Vagina (tissue), 2 donors: ENCODE measurements around the gene TPX2. TPM values are rescaled to one million over a fixed set of nuclear protein-coding genes. Genes with fewer than 3 reads are reported as not detected.

ENCODE experiments used
- DNase-seq, 2 donors: peaks; one replicate each; pipeline ENCODE4 v3.0.0-alpha.2; 2017; ENCODE audit errors: extremely low spot score in 2 of 2
- H3K27ac ChIP-seq: fragments of 200-600 bp; sonication (generic); one replicate; pipeline ENCODE4 v1.5.1; 2019
- H3K27me3 ChIP-seq: fragments of 200-600 bp; sonication (generic); one replicate; pipeline ENCODE4 v1.5.1; 2019
- H3K36me3 ChIP-seq, 2 donors: fragments of 200-600 bp; sonication (generic); one replicate each; pipeline ENCODE4 v1.5.1; 2017 to 2019
- H3K4me1 ChIP-seq: fragments of 200-600 bp; sonication (generic); one replicate; pipeline ENCODE4 v1.5.1; 2019
- H3K4me3 ChIP-seq, 2 donors: fragments of 200-600 bp; sonication (generic); 1 replicate in 1 of 2; 2 replicates in 1 of 2; pipeline ENCODE4 v1.5.1; 2016 to 2019
- H3K9me3 ChIP-seq: fragments of 200-600 bp; sonication (generic); one replicate; pipeline ENCODE4 v1.5.1; 2019
- POLR2A ChIP-seq, 2 donors: fragments of 450-650 bp; IDR thresholded peaks; one replicate each; pipeline ENCODE4 v1.6.1; 2017; ENCODE audit warnings: antibody characterized with exemption in 2 of 2, mild to moderate bottlenecking in 2 of 2, moderate library complexity in 2 of 2
- POLR2AphosphoS5 ChIP-seq, 2 donors: sonication (generic); formaldehyde crosslinking; IDR thresholded peaks; one replicate each; pipeline ENCODE4 v1.9.0; 2017; ENCODE audit warnings: antibody characterized with exemption in 2 of 2, mild to moderate bottlenecking in 2 of 2, low read depth in 1 of 2; ENCODE audit not compliant: insufficient read depth in 1 of 2
- intact Hi-C: fragments of 100-400 bp; cut with DNase I; formaldehyde crosslinking; loops from one replicate; pipeline ENCODE4 v1.15.1; 2023
- total RNA-seq: library from RNA; depleted of rRNA; stranded (reverse); fragments of >200 nt; gene quantifications from one replicate; pipeline ENCODE4 v1.2.3, GENCODE V29; 2016
- TF ChIP-seq, protein P1 (sequence below), 3 experiments: fragments of 450-650 bp in 2 of 3; fragments of 200-600 bp in 1 of 3; sonication (generic) in 1 of 3; IDR thresholded peaks; one replicate each; pipeline ENCODE4 v1.5.1; 2017 to 2019; ENCODE audit warnings: antibody characterized with exemption in 3 of 3, mild to moderate bottlenecking in 2 of 3, moderate library complexity in 2 of 3

The TPX2 gene, protein sequence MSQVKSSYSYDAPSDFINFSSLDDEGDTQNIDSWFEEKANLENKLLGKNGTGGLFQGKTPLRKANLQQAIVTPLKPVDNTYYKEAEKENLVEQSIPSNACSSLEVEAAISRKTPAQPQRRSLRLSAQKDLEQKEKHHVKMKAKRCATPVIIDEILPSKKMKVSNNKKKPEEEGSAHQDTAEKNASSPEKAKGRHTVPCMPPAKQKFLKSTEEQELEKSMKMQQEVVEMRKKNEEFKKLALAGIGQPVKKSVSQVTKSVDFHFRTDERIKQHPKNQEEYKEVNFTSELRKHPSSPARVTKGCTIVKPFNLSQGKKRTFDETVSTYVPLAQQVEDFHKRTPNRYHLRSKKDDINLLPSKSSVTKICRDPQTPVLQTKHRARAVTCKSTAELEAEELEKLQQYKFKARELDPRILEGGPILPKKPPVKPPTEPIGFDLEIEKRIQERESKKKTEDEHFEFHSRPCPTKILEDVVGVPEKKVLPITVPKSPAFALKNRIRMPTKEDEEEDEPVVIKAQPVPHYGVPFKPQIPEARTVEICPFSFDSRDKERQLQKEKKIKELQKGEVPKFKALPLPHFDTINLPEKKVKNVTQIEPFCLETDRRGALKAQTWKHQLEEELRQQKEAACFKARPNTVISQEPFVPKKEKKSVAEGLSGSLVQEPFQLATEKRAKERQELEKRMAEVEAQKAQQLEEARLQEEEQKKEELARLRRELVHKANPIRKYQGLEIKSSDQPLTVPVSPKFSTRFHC
- total RNA-seq, result 6.1 TPM

DNA sequence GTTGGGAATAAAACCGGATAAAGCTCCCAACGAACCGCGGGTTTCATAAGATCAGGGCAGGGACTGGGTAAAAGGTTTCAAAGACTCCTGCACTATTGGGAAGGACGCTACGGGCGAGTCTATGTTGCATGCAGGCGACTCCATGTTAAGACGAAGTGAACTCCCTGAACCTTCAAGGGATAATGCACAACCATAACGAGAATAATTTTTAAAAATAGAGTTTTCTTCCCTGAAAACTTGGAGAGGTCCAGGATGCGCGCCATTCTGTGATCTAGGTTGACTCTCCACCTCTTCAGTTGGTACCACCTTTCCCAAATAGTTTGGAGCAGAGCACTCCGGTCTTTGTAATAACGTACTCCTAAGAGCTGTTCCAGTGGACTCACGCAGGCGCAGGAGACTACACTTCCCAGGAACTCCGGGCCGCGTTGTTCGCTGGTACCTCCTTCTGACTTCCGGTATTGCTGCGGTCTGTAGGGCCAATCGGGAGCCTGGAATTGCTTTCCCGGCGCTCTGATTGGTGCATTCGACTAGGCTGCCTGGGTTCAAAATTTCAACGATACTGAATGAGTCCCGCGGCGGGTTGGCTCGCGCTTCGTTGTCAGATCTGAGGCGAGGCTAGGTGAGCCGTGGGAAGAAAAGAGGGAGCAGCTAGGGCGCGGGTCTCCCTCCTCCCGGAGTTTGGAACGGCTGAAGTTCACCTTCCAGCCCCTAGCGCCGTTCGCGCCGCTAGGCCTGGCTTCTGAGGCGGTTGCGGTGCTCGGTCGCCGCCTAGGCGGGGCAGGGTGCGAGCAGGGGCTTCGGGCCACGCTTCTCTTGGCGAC is at the start of gene TPX2:
TPX2 (plus strand) TSS at position 562 of the 821 bp plus-strand sequence. CDS start 18,187 bp downstream, outside the sequence.
- intact Hi-C loops, result no loop called here
- H3K4me1 ChIP-seq, result peaks cover 10% of the 10 kb centered on the region
- H3K27ac ChIP-seq, result peak within 1 kb of the TSS; percentile 59
- H3K36me3 ChIP-seq, result no peaks in the 10 kb centered on the region
- H3K9me3 ChIP-seq, result no peaks in the 10 kb centered on the region
- no peaks in the 10 kb centered on the region for H3K27me3 ChIP-seq
- peak in 1 of 2 donors; percentile 52 for TF ChIP-seq POLR2A (IDR thresholded peaks at IDR 0.05)
- peak; percentile 72 to 97 for TF ChIP-seq POLR2AphosphoS5 (IDR thresholded peaks at IDR 0.05; ENCODE audit: insufficient read depth in 1 of 2, low read depth in 1 of 2)
- TF ChIP-seq, protein P1, sequence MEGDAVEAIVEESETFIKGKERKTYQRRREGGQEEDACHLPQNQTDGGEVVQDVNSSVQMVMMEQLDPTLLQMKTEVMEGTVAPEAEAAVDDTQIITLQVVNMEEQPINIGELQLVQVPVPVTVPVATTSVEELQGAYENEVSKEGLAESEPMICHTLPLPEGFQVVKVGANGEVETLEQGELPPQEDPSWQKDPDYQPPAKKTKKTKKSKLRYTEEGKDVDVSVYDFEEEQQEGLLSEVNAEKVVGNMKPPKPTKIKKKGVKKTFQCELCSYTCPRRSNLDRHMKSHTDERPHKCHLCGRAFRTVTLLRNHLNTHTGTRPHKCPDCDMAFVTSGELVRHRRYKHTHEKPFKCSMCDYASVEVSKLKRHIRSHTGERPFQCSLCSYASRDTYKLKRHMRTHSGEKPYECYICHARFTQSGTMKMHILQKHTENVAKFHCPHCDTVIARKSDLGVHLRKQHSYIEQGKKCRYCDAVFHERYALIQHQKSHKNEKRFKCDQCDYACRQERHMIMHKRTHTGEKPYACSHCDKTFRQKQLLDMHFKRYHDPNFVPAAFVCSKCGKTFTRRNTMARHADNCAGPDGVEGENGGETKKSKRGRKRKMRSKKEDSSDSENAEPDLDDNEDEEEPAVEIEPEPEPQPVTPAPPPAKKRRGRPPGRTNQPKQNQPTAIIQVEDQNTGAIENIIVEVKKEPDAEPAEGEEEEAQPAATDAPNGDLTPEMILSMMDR (IDR thresholded peaks at IDR 0.05), result peak in 1 of 3 experiments; percentile 19
- peak in 1 of 2 donors; percentile 98 for DNase-seq
- peak within 1 kb of the TSS; percentile 52 to 53 for H3K4me3 ChIP-seq

DNA sequence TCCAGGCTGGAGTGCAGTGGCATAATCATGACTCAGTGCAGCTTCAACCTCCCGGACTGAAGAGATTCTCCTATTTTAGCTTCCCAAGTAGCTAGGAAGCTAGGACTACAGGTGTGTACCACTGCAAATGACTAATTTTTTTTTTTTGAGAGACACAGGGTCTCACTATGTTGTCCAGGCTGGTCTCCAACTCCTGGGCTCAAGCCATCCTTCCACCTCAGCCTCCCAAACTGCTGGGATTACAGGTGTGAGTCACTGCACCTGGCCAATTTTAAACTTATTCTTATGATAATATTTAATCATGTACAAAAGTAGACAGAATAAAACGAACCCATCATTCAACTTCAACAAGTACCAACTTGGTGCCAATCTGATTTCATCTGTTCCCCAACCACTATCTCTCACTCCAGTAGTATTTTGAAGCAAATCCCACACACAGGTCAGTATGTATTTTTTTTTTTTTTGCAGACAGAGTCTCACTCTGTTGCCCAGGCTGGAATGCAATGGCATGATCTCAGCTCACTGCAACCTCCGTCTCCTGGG is 48.9 kb upstream of the TPX2 start:
- intact Hi-C loops, result no loop called here
- H3K27ac ChIP-seq, result no peak overlapping the region
- peaks cover 0 to 6% of the 10 kb centered on the region in 2 donors for H3K36me3 ChIP-seq
- no peaks in the 10 kb centered on the region for H3K9me3 ChIP-seq
- H3K4me3 ChIP-seq, result no peak overlapping the region
- DNase-seq, result no peak
- H3K27me3 ChIP-seq, result no peaks in the 10 kb centered on the region
- peaks cover 21% of the 10 kb centered on the region for H3K4me1 ChIP-seq
- TF ChIP-seq POLR2AphosphoS5 (IDR thresholded peaks at IDR 0.05; ENCODE audit: insufficient read depth in 1 of 2, low read depth in 1 of 2), result no peak
- TF ChIP-seq, protein P1 (IDR thresholded peaks at IDR 0.05), result no peak
- no peak for TF ChIP-seq POLR2A (IDR thresholded peaks at IDR 0.05)

DNA sequence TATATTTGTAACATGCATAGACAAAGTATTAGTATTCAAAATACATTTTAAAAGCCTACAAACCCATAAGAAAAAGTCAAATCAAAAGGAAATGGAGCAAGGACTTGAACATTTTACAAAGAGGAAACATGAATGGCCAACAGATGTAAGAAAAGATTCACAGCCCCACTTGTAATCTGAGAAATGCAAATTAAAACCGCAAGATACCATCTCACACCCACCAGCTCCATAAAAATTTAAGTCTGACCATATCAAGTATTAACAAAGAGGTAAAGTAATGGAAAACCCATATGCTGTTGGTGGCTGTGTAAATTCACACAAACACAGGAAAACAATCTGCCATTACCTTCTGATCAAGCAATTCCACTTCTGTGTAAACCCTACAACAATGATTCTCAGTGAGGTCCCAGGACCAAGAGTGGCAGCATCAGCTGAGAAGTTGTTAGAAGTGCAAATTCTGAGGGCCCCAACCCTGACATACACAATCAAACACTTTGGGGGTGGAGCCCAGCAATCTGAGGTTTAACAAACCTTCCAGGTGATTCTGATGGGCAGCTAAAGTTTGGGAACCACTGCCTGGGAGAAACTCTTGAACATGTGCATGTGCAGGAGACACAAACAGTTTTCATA is 47.3 kb upstream of the TPX2 start:
- H3K27me3 ChIP-seq, result no peaks in the 10 kb centered on the region
- intact Hi-C loops, result no loop called here
- TF ChIP-seq, protein P1 (IDR thresholded peaks at IDR 0.05), result no peak
- TF ChIP-seq POLR2A (IDR thresholded peaks at IDR 0.05), result no peak
- TF ChIP-seq POLR2AphosphoS5 (IDR thresholded peaks at IDR 0.05; ENCODE audit: insufficient read depth in 1 of 2, low read depth in 1 of 2), result no peak
- no peaks in the 10 kb centered on the region for H3K9me3 ChIP-seq
- peaks cover 0 to 6% of the 10 kb centered on the region in 2 donors for H3K36me3 ChIP-seq
- H3K4me3 ChIP-seq, result no peak overlapping the region
- no peak for DNase-seq
- H3K27ac ChIP-seq, result no peak overlapping the region
- H3K4me1 ChIP-seq, result peaks cover 30% of the 10 kb centered on the region

DNA sequence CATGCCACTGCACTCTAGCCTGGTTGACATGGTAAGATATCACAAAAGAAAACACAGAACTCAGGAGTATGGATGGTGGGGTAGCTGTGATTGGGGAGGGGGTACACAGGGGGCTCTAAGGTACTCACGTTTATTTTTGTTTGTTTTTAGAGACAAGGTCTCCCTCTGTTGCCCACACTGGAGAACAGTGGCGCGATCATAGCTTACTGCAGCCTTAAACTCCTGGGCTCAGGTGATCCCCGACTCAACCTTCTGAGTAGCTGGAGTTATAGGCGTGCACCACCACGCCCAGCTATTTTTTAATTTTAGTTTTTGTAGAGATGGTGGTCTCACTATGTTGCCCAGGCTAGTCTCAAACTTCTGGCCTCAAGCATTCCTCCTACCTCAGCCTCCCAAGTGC is 45.7 kb upstream of the TPX2 start:
- no peak for DNase-seq
- Histone ChIP-seq H3K36me3 (peaks cover 0 to 1% of the 10 kb centered on the region in 2 donors), H3K4me3 (no peak overlapping the region), H3K9me3 (no peaks in the 10 kb centered on the region), H3K4me1 (peaks cover 36% of the 10 kb centered on the region), H3K27me3 (no peaks in the 10 kb centered on the region), H3K27ac (no peak overlapping the region)
- intact Hi-C loops, result no loop called here
- TF ChIP-seq POLR2A (IDR thresholded peaks at IDR 0.05), result no peak
- TF ChIP-seq, protein P1 (IDR thresholded peaks at IDR 0.05), result no peak
- no peak for TF ChIP-seq POLR2AphosphoS5 (IDR thresholded peaks at IDR 0.05; ENCODE audit: insufficient read depth in 1 of 2, low read depth in 1 of 2)
